IMR-90 (cell line): Measurements from ENCODE around the gene MARCHF9. TPM values are rescaled to one million over a fixed set of nuclear protein-coding genes. Genes with fewer than 3 reads are reported as not detected.

Experiments
- ATAC-seq: fragments of 200-7000 bp; cut with Tn5 transposase; 2 replicates; pipeline ENCODE4 v1.9.1; 2020; ENCODE audit warnings: low read depth, mild to moderate bottlenecking, moderate library complexity
- BruUV-seq: library from RNA; stranded (reverse); fragments of 400-500 nt; replicated peaks from 2 replicates; lab custom pipeline; 2021; lab: Mats Ljungman, UMichigan
- CTCF ChIA-PET: fragments of 300-600 bp; formaldehyde crosslinking; extraction: SDS; loops from one replicate; lab custom pipeline; 2021; ENCODE audit warnings: antibody characterized with exemption; lab: Yijun Ruan, JAX
- POLR2A ChIA-PET: fragments of 300-600 bp; sonication (Branson Sonifier 250); formaldehyde crosslinking; loops from one replicate; lab custom pipeline; 2022; ENCODE audit warnings: antibody characterized with exemption; ENCODE audit not compliant: unreplicated experiment; lab: Charles Lee
- DNase-seq: peaks from one replicate; pipeline ENCODE4 v3.0.0; 2013
- H2AFZ ChIP-seq: replicated peaks from 2 replicates; pipeline ENCODE3; 2013; ENCODE audit warnings: low read length, mild to moderate bottlenecking; ENCODE audit not compliant: poor library complexity
- H2AK5ac ChIP-seq: 2 replicates; pipeline ENCODE4 v1.6.1; 2013; ENCODE audit warnings: low read depth, low read length, inconsistent platforms
- H2AK9ac ChIP-seq: replicated peaks from 2 replicates; pipeline ENCODE3; 2013; ENCODE audit warnings: mild to moderate bottlenecking, low read depth, low read length, moderate library complexity; ENCODE audit not compliant: poor library complexity
- H2BK120ac ChIP-seq: 2 replicates; pipeline ENCODE4 v1.6.1; 2013; ENCODE audit warnings: low read depth, low read length, inconsistent platforms
- H2BK15ac ChIP-seq: 3 replicates; pipeline ENCODE4 v1.6.1; 2013; ENCODE audit warnings: low read depth, low read length, inconsistent platforms
- H2BK20ac ChIP-seq: 2 replicates; pipeline ENCODE4 v1.6.1; 2013; ENCODE audit warnings: low read depth, mild to moderate bottlenecking, inconsistent platforms, low read length, moderate library complexity
- H2BK5ac ChIP-seq: 2 replicates; pipeline ENCODE4 v1.6.1; 2013; ENCODE audit warnings: mild to moderate bottlenecking, low read depth, low read length, inconsistent platforms; ENCODE audit not compliant: poor library complexity, severe bottlenecking
- H3K14ac ChIP-seq: replicated peaks from 2 replicates; pipeline ENCODE4 v1.6.1; 2013; ENCODE audit warnings: low read depth, low read length, inconsistent platforms
- H3K18ac ChIP-seq: 2 replicates; pipeline ENCODE4 v1.6.1; 2013; ENCODE audit warnings: low read depth, low read length, control low read depth
- H3K23ac ChIP-seq: 2 replicates; pipeline ENCODE4 v1.6.1; 2013; ENCODE audit warnings: low read depth, low read length, inconsistent platforms
- H3K27ac ChIP-seq: 2 replicates; pipeline ENCODE4 v1.5.1; 2013; ENCODE audit warnings: mild to moderate bottlenecking, control low read depth, low read length; ENCODE audit not compliant: insufficient read depth
- H3K27me3 ChIP-seq: 2 replicates; pipeline ENCODE4 v1.6.1; 2013; ENCODE audit warnings: low read length; ENCODE audit not compliant: control insufficient read depth, insufficient read depth
- H3K36me3 ChIP-seq: 2 replicates; pipeline ENCODE4 v1.6.1; 2013; ENCODE audit warnings: low read length, mixed read lengths; ENCODE audit not compliant: control insufficient read depth, insufficient read depth
- H3K4ac ChIP-seq: 2 replicates; pipeline ENCODE4 v1.6.1; 2013; ENCODE audit warnings: low read depth, low read length, inconsistent platforms
- H3K4me1 ChIP-seq: 2 replicates; pipeline ENCODE4 v1.6.1; 2013; ENCODE audit warnings: low read length, mixed read lengths; ENCODE audit not compliant: control insufficient read depth, insufficient read depth
- H3K4me2 ChIP-seq: 2 replicates; pipeline ENCODE4 v1.6.1; 2013; ENCODE audit warnings: low read depth, mild to moderate bottlenecking, control low read depth, low read length, moderate library complexity
- H3K4me3 ChIP-seq: 2 replicates; pipeline ENCODE4 v1.5.1; 2013; ENCODE audit warnings: low read depth, mild to moderate bottlenecking, control low read depth, low read length, moderate library complexity; ENCODE audit not compliant: insufficient read depth
- H3K56ac ChIP-seq: 2 replicates; pipeline ENCODE4 v1.6.1; 2013; ENCODE audit warnings: low read length, inconsistent platforms; ENCODE audit not compliant: insufficient read depth; ENCODE audit errors: extremely low read depth
- H3K79me1 ChIP-seq, 2 experiments: 2 replicates each; pipeline ENCODE4 v1.6.1; 2013; ENCODE audit warnings: low read length in 2 of 2, inconsistent platforms in 1 of 2, low read depth in 1 of 2
- H3K9ac ChIP-seq: 2 replicates; pipeline ENCODE4 v1.6.1; 2013; ENCODE audit warnings: low read depth, low read length, control low read depth
- H3K9me1 ChIP-seq: 2 replicates; pipeline ENCODE4 v1.6.1; 2013; ENCODE audit warnings: low read length, inconsistent platforms; ENCODE audit not compliant: insufficient read depth
- H3K9me3 ChIP-seq: 2 replicates; pipeline ENCODE4 v1.6.1; 2013; ENCODE audit warnings: low read length; ENCODE audit not compliant: control insufficient read depth, insufficient read depth
- H4K20me1 ChIP-seq: 2 replicates; pipeline ENCODE4 v1.6.1; 2013; ENCODE audit warnings: low read length, inconsistent platforms; ENCODE audit not compliant: insufficient read depth
- H4K5ac ChIP-seq: 2 replicates; pipeline ENCODE4 v1.6.1; 2013; ENCODE audit warnings: mild to moderate bottlenecking, low read depth, low read length, control low read depth
- H4K8ac ChIP-seq, 2 experiments: 2 replicates each; pipeline ENCODE4 v1.6.1; 2013; ENCODE audit warnings: low read depth in 2 of 2, low read length in 2 of 2, control low read depth in 1 of 2, inconsistent platforms in 1 of 2
- H4K91ac ChIP-seq: 2 replicates; pipeline ENCODE4 v1.6.1; 2013; ENCODE audit warnings: low read depth, low read length, inconsistent platforms; ENCODE audit not compliant: insufficient read depth
- CEBPB ChIP-seq: IDR thresholded peaks from 2 replicates; pipeline ENCODE4 v1.6.1; 2012; ENCODE audit warnings: low read depth, low read length, improper control_type of control experiment
- MAZ ChIP-seq: IDR thresholded peaks from 2 replicates; pipeline ENCODE4 v1.6.1; 2012; ENCODE audit warnings: low read depth, mild to moderate bottlenecking, low read length, improper control_type of control experiment, moderate library complexity, borderline replicate concordance
- RAD21 ChIP-seq: IDR thresholded peaks from 2 replicates; pipeline ENCODE4 v1.6.1; 2012; ENCODE audit warnings: low read length, improper control_type of control experiment
- RFX5 ChIP-seq: IDR thresholded peaks from 2 replicates; pipeline ENCODE4 v1.8.0; 2012; ENCODE audit warnings: low read depth, mild to moderate bottlenecking, low read length, moderate library complexity
- WGBS, 2 experiments: methylation state at CpG; one replicate each; pipeline versions ENCODE4 v1.1.5 to v1.1.7; 2013; ENCODE audit warnings: missing lambda C conversion rate in 2 of 2; ENCODE audit not compliant: insufficient read length in 1 of 2; ENCODE audit errors: extremely low coverage in 2 of 2; 5-methylcytosine and 5-hydroxymethylcytosine counted together
- dilution Hi-C: fragments of 300-500 bp; cut with HindIII; formaldehyde crosslinking; loops from one replicate; pipeline ENCODE4 v1.14.3; 2018; ENCODE audit warnings: low sequenced_read_pairs; ENCODE audit not compliant: unreplicated experiment
- in situ Hi-C: fragments of 300-500 bp; cut with MboI; formaldehyde crosslinking; loops from 3 replicates; pipeline ENCODE4 v1.14.3; 2019; ENCODE audit warnings: low sequenced_read_pairs, inconsistent platforms, mixed read lengths
- intact Hi-C: fragments of 100-400 bp; cut with micrococcal nuclease; formaldehyde crosslinking; loops from 2 replicates; pipeline ENCODE4 v1.10.0; 2022
- polyA plus RNA-seq, 3 experiments: library from polyadenylated mRNA; depleted of rRNA; stranded (reverse); fragments of >200 nt; gene quantifications; 2 replicates each; pipeline ENCODE4 v1.2.3, GENCODE V29; 2012; ENCODE audit warnings: low replicate concordance in 1 of 3
- total RNA-seq: library from RNA; depleted of rRNA; stranded (reverse); fragments of >200 nt; gene quantifications from 2 replicates; pipeline ENCODE4 v1.2.3, GENCODE V29; 2012
- TF ChIP-seq, protein P1 (sequence below): fragments of 150-350 bp; IDR thresholded peaks from 2 replicates; pipeline ENCODE4 v1.6.1; 2016; ENCODE audit warnings: low read depth, mild to moderate bottlenecking, low read length, moderate library complexity, borderline replicate concordance
- TF ChIP-seq, protein P2 (sequence below): fragments of 150-350 bp; IDR thresholded peaks from 2 replicates; pipeline ENCODE4 v1.6.1; 2017; ENCODE audit warnings: mild to moderate bottlenecking, antibody characterized with exemption, low read length, low read depth

Gene MARCHF9
- total and polyA plus RNA-seq, 2 of the 4 experiments (the other 2 are of a cell fraction) = 1.1 to 5.4 TPM

DNA sequence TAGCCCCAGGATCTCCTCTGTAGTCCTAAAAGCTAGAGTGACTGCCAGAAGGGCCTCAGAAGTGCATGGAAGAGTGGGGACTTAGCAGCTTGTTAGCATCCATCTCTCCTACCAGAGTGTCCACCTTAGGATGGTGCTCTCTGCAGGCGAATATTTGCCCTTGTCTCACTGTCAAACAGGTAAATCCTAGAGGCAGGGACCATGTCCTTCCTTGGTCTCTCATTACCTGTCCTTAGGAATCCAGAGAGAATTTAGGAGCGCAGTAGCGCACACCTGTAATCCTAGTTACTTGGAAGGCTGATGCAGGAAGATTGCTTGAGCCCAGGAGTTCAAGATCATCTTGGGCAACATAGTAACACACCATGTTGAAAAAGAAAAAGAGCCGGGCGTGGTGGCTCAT lies 37.8 kb upstream of the MARCHF9 start:
- H3K4me2 ChIP-seq = no peak overlapping the region
- DNase-seq = no peak
- CTCF ChIA-PET = interaction anchor here (0.9 kb wide), 1 partner anchor 9 kb away, joined by 4 read pairs; no protein-coding TSS in a partner anchor
- intact Hi-C loops (no loop called here), in situ Hi-C loops (no loop called here), dilution Hi-C loops (no loop called here)
- H3K9me1 ChIP-seq = 0 out of 2 replicates have a peak, but pooled peaks cover 3% of the 10 kb centered on the region
- no peak overlapping the region for H2AK5ac ChIP-seq
- ATAC-seq = no peak
- H3K79me1 ChIP-seq = no peaks in the 10 kb centered on the region; a peak in 1 of 4 replicates
- no peak overlapping the region for H2BK120ac ChIP-seq
- H3K9me3 ChIP-seq = no peaks in the 10 kb centered on the region
- BruUV-seq = no TSS peak
- TF ChIP-seq MAZ (no peak), RAD21 (no peak), CEBPB (no peak), RFX5 (no peak)
- TF ChIP-seq, protein P1, sequence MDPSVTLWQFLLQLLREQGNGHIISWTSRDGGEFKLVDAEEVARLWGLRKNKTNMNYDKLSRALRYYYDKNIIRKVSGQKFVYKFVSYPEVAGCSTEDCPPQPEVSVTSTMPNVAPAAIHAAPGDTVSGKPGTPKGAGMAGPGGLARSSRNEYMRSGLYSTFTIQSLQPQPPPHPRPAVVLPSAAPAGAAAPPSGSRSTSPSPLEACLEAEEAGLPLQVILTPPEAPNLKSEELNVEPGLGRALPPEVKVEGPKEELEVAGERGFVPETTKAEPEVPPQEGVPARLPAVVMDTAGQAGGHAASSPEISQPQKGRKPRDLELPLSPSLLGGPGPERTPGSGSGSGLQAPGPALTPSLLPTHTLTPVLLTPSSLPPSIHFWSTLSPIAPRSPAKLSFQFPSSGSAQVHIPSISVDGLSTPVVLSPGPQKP = no peak
- TF ChIP-seq, protein P2, sequence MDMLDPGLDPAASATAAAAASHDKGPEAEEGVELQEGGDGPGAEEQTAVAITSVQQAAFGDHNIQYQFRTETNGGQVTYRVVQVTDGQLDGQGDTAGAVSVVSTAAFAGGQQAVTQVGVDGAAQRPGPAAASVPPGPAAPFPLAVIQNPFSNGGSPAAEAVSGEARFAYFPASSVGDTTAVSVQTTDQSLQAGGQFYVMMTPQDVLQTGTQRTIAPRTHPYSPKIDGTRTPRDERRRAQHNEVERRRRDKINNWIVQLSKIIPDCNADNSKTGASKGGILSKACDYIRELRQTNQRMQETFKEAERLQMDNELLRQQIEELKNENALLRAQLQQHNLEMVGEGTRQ = no peak
- H4K8ac ChIP-seq = no peak overlapping the region
- POLR2A ChIA-PET = no interaction called here
- no peak overlapping the region for H4K91ac ChIP-seq
- no peak overlapping the region for H2BK15ac ChIP-seq
- no peaks in the 10 kb centered on the region for H4K20me1 ChIP-seq
- no peak overlapping the region for H3K4me3 ChIP-seq
- no peak overlapping the region for H3K27ac ChIP-seq
- H2BK20ac ChIP-seq = no peak overlapping the region
- no peak overlapping the region for H3K56ac ChIP-seq
- WGBS, 2 experiments = no CpG with 5 or more reads among the region's 5 CpGs
- H3K4ac ChIP-seq = no peak overlapping the region
- H3K36me3 ChIP-seq = peaks cover 53% of the 10 kb centered on the region
- no peak overlapping the region for H2BK5ac ChIP-seq
- H3K18ac ChIP-seq = no peak overlapping the region
- no peak overlapping the region for H2AFZ ChIP-seq
- no peak overlapping the region for H3K23ac ChIP-seq
- H4K5ac ChIP-seq = no peak overlapping the region
- no peak overlapping the region for H3K14ac ChIP-seq
- no peaks in the 10 kb centered on the region for H3K4me1 ChIP-seq
- no peaks in the 10 kb centered on the region for H3K27me3 ChIP-seq
- no peak overlapping the region for H2AK9ac ChIP-seq
- no peak overlapping the region for H3K9ac ChIP-seq
